IMR-90 (cell line): ENCODE measurements around the gene COQ4. TPM values are rescaled to one million over a fixed set of nuclear protein-coding genes. Genes with fewer than 3 reads are reported as not detected.

Experiments used
- ATAC-seq: fragments of 200-7000 bp; cut with Tn5 transposase; 2 replicates; pipeline ENCODE4 v1.9.1; 2020; ENCODE audit warnings: low read depth, mild to moderate bottlenecking, moderate library complexity
- BruUV-seq: library from RNA; stranded (reverse); fragments of 400-500 nt; replicated peaks from 2 replicates; lab custom pipeline; 2021; lab: Mats Ljungman, UMichigan
- CTCF ChIA-PET: fragments of 300-600 bp; formaldehyde crosslinking; extraction: SDS; loops from one replicate; lab custom pipeline; 2021; ENCODE audit warnings: antibody characterized with exemption; lab: Yijun Ruan, JAX
- POLR2A ChIA-PET: fragments of 300-600 bp; sonication (Branson Sonifier 250); formaldehyde crosslinking; loops from one replicate; lab custom pipeline; 2022; ENCODE audit warnings: antibody characterized with exemption; ENCODE audit not compliant: unreplicated experiment; lab: Charles Lee
- DNase-seq: peaks from one replicate; pipeline ENCODE4 v3.0.0; 2013
- H2AFZ ChIP-seq: replicated peaks from 2 replicates; pipeline ENCODE3; 2013; ENCODE audit warnings: low read length, mild to moderate bottlenecking; ENCODE audit not compliant: poor library complexity
- H2AK5ac ChIP-seq: 2 replicates; pipeline ENCODE4 v1.6.1; 2013; ENCODE audit warnings: low read depth, low read length, inconsistent platforms
- H2AK9ac ChIP-seq: replicated peaks from 2 replicates; pipeline ENCODE3; 2013; ENCODE audit warnings: mild to moderate bottlenecking, low read depth, low read length, moderate library complexity; ENCODE audit not compliant: poor library complexity
- H2BK120ac ChIP-seq: 2 replicates; pipeline ENCODE4 v1.6.1; 2013; ENCODE audit warnings: low read depth, low read length, inconsistent platforms
- H2BK15ac ChIP-seq: 3 replicates; pipeline ENCODE4 v1.6.1; 2013; ENCODE audit warnings: low read depth, low read length, inconsistent platforms
- H2BK20ac ChIP-seq: 2 replicates; pipeline ENCODE4 v1.6.1; 2013; ENCODE audit warnings: low read depth, mild to moderate bottlenecking, inconsistent platforms, low read length, moderate library complexity
- H2BK5ac ChIP-seq: 2 replicates; pipeline ENCODE4 v1.6.1; 2013; ENCODE audit warnings: mild to moderate bottlenecking, low read depth, low read length, inconsistent platforms; ENCODE audit not compliant: poor library complexity, severe bottlenecking
- H3K14ac ChIP-seq: replicated peaks from 2 replicates; pipeline ENCODE4 v1.6.1; 2013; ENCODE audit warnings: low read depth, low read length, inconsistent platforms
- H3K18ac ChIP-seq: 2 replicates; pipeline ENCODE4 v1.6.1; 2013; ENCODE audit warnings: low read depth, low read length, control low read depth
- H3K23ac ChIP-seq: 2 replicates; pipeline ENCODE4 v1.6.1; 2013; ENCODE audit warnings: low read depth, low read length, inconsistent platforms
- H3K27ac ChIP-seq: 2 replicates; pipeline ENCODE4 v1.5.1; 2013; ENCODE audit warnings: mild to moderate bottlenecking, control low read depth, low read length; ENCODE audit not compliant: insufficient read depth
- H3K27me3 ChIP-seq: 2 replicates; pipeline ENCODE4 v1.6.1; 2013; ENCODE audit warnings: low read length; ENCODE audit not compliant: control insufficient read depth, insufficient read depth
- H3K36me3 ChIP-seq: 2 replicates; pipeline ENCODE4 v1.6.1; 2013; ENCODE audit warnings: low read length, mixed read lengths; ENCODE audit not compliant: control insufficient read depth, insufficient read depth
- H3K4ac ChIP-seq: 2 replicates; pipeline ENCODE4 v1.6.1; 2013; ENCODE audit warnings: low read depth, low read length, inconsistent platforms
- H3K4me1 ChIP-seq: 2 replicates; pipeline ENCODE4 v1.6.1; 2013; ENCODE audit warnings: low read length, mixed read lengths; ENCODE audit not compliant: control insufficient read depth, insufficient read depth
- H3K4me2 ChIP-seq: 2 replicates; pipeline ENCODE4 v1.6.1; 2013; ENCODE audit warnings: low read depth, mild to moderate bottlenecking, control low read depth, low read length, moderate library complexity
- H3K4me3 ChIP-seq: 2 replicates; pipeline ENCODE4 v1.5.1; 2013; ENCODE audit warnings: low read depth, mild to moderate bottlenecking, control low read depth, low read length, moderate library complexity; ENCODE audit not compliant: insufficient read depth
- H3K56ac ChIP-seq: 2 replicates; pipeline ENCODE4 v1.6.1; 2013; ENCODE audit warnings: low read length, inconsistent platforms; ENCODE audit not compliant: insufficient read depth; ENCODE audit errors: extremely low read depth
- H3K79me1 ChIP-seq, 2 experiments: 2 replicates each; pipeline ENCODE4 v1.6.1; 2013; ENCODE audit warnings: low read length in 2 of 2, inconsistent platforms in 1 of 2, low read depth in 1 of 2
- H3K9ac ChIP-seq: 2 replicates; pipeline ENCODE4 v1.6.1; 2013; ENCODE audit warnings: low read depth, low read length, control low read depth
- H3K9me1 ChIP-seq: 2 replicates; pipeline ENCODE4 v1.6.1; 2013; ENCODE audit warnings: low read length, inconsistent platforms; ENCODE audit not compliant: insufficient read depth
- H3K9me3 ChIP-seq: 2 replicates; pipeline ENCODE4 v1.6.1; 2013; ENCODE audit warnings: low read length; ENCODE audit not compliant: control insufficient read depth, insufficient read depth
- H4K20me1 ChIP-seq: 2 replicates; pipeline ENCODE4 v1.6.1; 2013; ENCODE audit warnings: low read length, inconsistent platforms; ENCODE audit not compliant: insufficient read depth
- H4K5ac ChIP-seq: 2 replicates; pipeline ENCODE4 v1.6.1; 2013; ENCODE audit warnings: mild to moderate bottlenecking, low read depth, low read length, control low read depth
- H4K8ac ChIP-seq, 2 experiments: 2 replicates each; pipeline ENCODE4 v1.6.1; 2013; ENCODE audit warnings: low read depth in 2 of 2, low read length in 2 of 2, control low read depth in 1 of 2, inconsistent platforms in 1 of 2
- H4K91ac ChIP-seq: 2 replicates; pipeline ENCODE4 v1.6.1; 2013; ENCODE audit warnings: low read depth, low read length, inconsistent platforms; ENCODE audit not compliant: insufficient read depth
- CTCF ChIP-seq: conservative IDR thresholded peaks from 2 replicates; pipeline ENCODE4 v1.5.1; 2012; ENCODE audit warnings: mild to moderate bottlenecking, low read depth, low read length, improper control_type of control experiment
- ELK1 ChIP-seq: fragments of 150-350 bp; IDR thresholded peaks from 2 replicates; pipeline ENCODE4 v1.6.1; 2016; ENCODE audit warnings: low read depth, mild to moderate bottlenecking, low read length, moderate library complexity, borderline replicate concordance
- RCOR1 ChIP-seq: IDR thresholded peaks from 2 replicates; pipeline ENCODE4 v1.6.1; 2012; ENCODE audit warnings: mild to moderate bottlenecking, low read length, improper control_type of control experiment; ENCODE audit not compliant: insufficient replicate concordance
- RFX5 ChIP-seq: IDR thresholded peaks from 2 replicates; pipeline ENCODE4 v1.8.0; 2012; ENCODE audit warnings: low read depth, mild to moderate bottlenecking, low read length, moderate library complexity
- WGBS, 2 experiments: methylation state at CpG; one replicate each; pipeline versions ENCODE4 v1.1.5 to v1.1.7; 2013; ENCODE audit warnings: missing lambda C conversion rate in 2 of 2; ENCODE audit not compliant: insufficient read length in 1 of 2; ENCODE audit errors: extremely low coverage in 2 of 2; 5-methylcytosine and 5-hydroxymethylcytosine counted together
- dilution Hi-C: fragments of 300-500 bp; cut with HindIII; formaldehyde crosslinking; loops from one replicate; pipeline ENCODE4 v1.14.3; 2018; ENCODE audit warnings: low sequenced_read_pairs; ENCODE audit not compliant: unreplicated experiment
- in situ Hi-C: fragments of 300-500 bp; cut with MboI; formaldehyde crosslinking; loops from 3 replicates; pipeline ENCODE4 v1.14.3; 2019; ENCODE audit warnings: low sequenced_read_pairs, inconsistent platforms, mixed read lengths
- intact Hi-C: fragments of 100-400 bp; cut with micrococcal nuclease; formaldehyde crosslinking; loops from 2 replicates; pipeline ENCODE4 v1.10.0; 2022
- polyA plus RNA-seq, 3 experiments: library from polyadenylated mRNA; depleted of rRNA; stranded (reverse); fragments of >200 nt; gene quantifications; 2 replicates each; pipeline ENCODE4 v1.2.3, GENCODE V29; 2012; ENCODE audit warnings: low replicate concordance in 1 of 3
- total RNA-seq: library from RNA; depleted of rRNA; stranded (reverse); fragments of >200 nt; gene quantifications from 2 replicates; pipeline ENCODE4 v1.2.3, GENCODE V29; 2012

The COQ4 gene
- total and polyA plus RNA-seq, 2 of the 4 experiments (the other 2 are of a cell fraction) = 20.1 to 41.4 TPM

GRCh38 chr9:128280084-128280622, 42.5 kb upstream of the COQ4 start:
- POLR2A ChIA-PET = no interaction called here
- intact Hi-C loops = no loop called here

More at GRCh38 chr9:128280084-128280622, 42.5 kb upstream of the COQ4 start:
- ATAC-seq = no peak
- no peak overlapping the region for H3K4me3 ChIP-seq
- TF ChIP-seq RCOR1 (no peak), CTCF (no peak), ELK1 (no peak), RFX5 (no peak)
- no peak overlapping the region for H2AK5ac ChIP-seq
- H2AFZ ChIP-seq = no peak overlapping the region
- no peak overlapping the region for H2BK20ac ChIP-seq
- DNase-seq = no peak
- no peak overlapping the region for H4K5ac ChIP-seq
- no peak overlapping the region for H3K4me2 ChIP-seq
- no peak overlapping the region for H4K91ac ChIP-seq
- H3K9me1 ChIP-seq = peaks cover 8% of the 10 kb centered on the region
- H2AK9ac ChIP-seq = no peak overlapping the region
- BruUV-seq = no TSS peak
- H3K18ac ChIP-seq = no peak overlapping the region
- H4K20me1 ChIP-seq = no peaks in the 10 kb centered on the region
- H2BK5ac ChIP-seq = no peak overlapping the region
- dilution Hi-C loops = no loop called here
- H3K56ac ChIP-seq = no peak overlapping the region
- no peak overlapping the region for H3K23ac ChIP-seq
- CTCF ChIA-PET = no interaction called here
- H3K27me3 ChIP-seq = no peaks in the 10 kb centered on the region
- H3K4ac ChIP-seq = no peak overlapping the region
- no peak overlapping the region for H4K8ac ChIP-seq
- peaks cover 3% of the 10 kb centered on the region; the same call in 1 of the 2 replicates for H3K4me1 ChIP-seq
- H3K9me3 ChIP-seq = no peaks in the 10 kb centered on the region
- H3K27ac ChIP-seq = no peak overlapping the region
- H2BK120ac ChIP-seq = no peak overlapping the region
- H3K14ac ChIP-seq = no peak overlapping the region
- 86% methylated on average over 1 of the region's 5 CpGs; no CpG with 5 or more reads in 1 of the 2 experiments for WGBS, 2 experiments
- in situ Hi-C loops = no loop called here
- H3K36me3 ChIP-seq = peaks cover under 1% of the 10 kb centered on the region
- peaks cover 18 to 45% of the 10 kb centered on the region in 2 experiments for H3K79me1 ChIP-seq
- no peak overlapping the region for H3K9ac ChIP-seq
- no peak overlapping the region for H2BK15ac ChIP-seq
